OCI-LY1 (cell line): ENCODE measurements around the gene TPRG1.

ENCODE experiments used
- H2AFZ ChIP-seq: fragments of 200-600 bp; sonication (generic), shearing (Covaris generic); 2 replicates; pipeline ENCODE4 v1.6.0; 2014; ENCODE audit warnings: antibody characterized with exemption, mild to moderate bottlenecking, low read length
- H3F3A ChIP-seq: fragments of 200-600 bp; sonication (generic), shearing (Covaris generic); 2 replicates; pipeline ENCODE4 v1.6.0; 2014; ENCODE audit warnings: mild to moderate bottlenecking, antibody characterized with exemption, low read length, moderate library complexity; ENCODE audit not compliant: insufficient read depth
- H3K27ac ChIP-seq: fragments of 200-600 bp; sonication (generic); 2 replicates; pipeline ENCODE4 v1.5.1; 2014; ENCODE audit warnings: low read length, mixed run types, mild to moderate bottlenecking, low read depth; ENCODE audit not compliant: poor library complexity, severe bottlenecking
- H3K27me3 ChIP-seq: fragments of 200-600 bp; sonication (generic); 2 replicates; pipeline ENCODE4 v1.6.0; 2014; ENCODE audit warnings: antibody characterized with exemption, mild to moderate bottlenecking, low read length, moderate library complexity; ENCODE audit not compliant: insufficient read depth
- H3K36me3 ChIP-seq: fragments of 200-600 bp; sonication (generic); 2 replicates; pipeline ENCODE4 v1.6.1; 2014; ENCODE audit warnings: mild to moderate bottlenecking, antibody characterized with exemption, low read length, moderate library complexity, mixed read lengths; ENCODE audit not compliant: insufficient read depth
- H3K4me1 ChIP-seq: fragments of 200-600 bp; sonication (generic); 2 replicates; pipeline ENCODE4 v1.5.1; 2014; ENCODE audit warnings: mild to moderate bottlenecking, low read length, moderate library complexity; ENCODE audit not compliant: insufficient read depth, severe bottlenecking
- H3K4me2 ChIP-seq: fragments of 200-600 bp; sonication (generic), shearing (Covaris generic); 2 replicates; pipeline ENCODE4 v1.6.1; 2014; ENCODE audit warnings: low read length
- H3K4me3 ChIP-seq: fragments of 200-600 bp; sonication (generic); 2 replicates; pipeline ENCODE4 v1.5.1; 2014; ENCODE audit warnings: low read length, low read depth, mild to moderate bottlenecking, mixed read lengths; ENCODE audit not compliant: poor library complexity, severe bottlenecking
- H3K79me2 ChIP-seq: fragments of 200-600 bp; shearing (Covaris generic); 2 replicates; pipeline ENCODE4 v1.6.1; 2016; ENCODE audit warnings: mixed run types, low read length, mixed read lengths; ENCODE audit not compliant: insufficient read depth
- H3K9ac ChIP-seq: fragments of 200-600 bp; sonication (generic), shearing (Covaris generic); 2 replicates; pipeline ENCODE4 v1.6.1; 2014; ENCODE audit warnings: mild to moderate bottlenecking, low read length, mixed read lengths
- H3K9me2 ChIP-seq: fragments of 200-600 bp; sonication (generic), shearing (Covaris generic); 2 replicates; pipeline ENCODE4 v1.6.1; 2014; ENCODE audit warnings: low read depth, mild to moderate bottlenecking, low read length, mixed read lengths
- H3K9me3 ChIP-seq: fragments of 200-600 bp; shearing (Covaris generic); 2 replicates; pipeline ENCODE4 v1.6.1; 2014; ENCODE audit warnings: low read length, mixed read lengths
- H4K20me1 ChIP-seq: fragments of 200-600 bp; sonication (generic), shearing (Covaris generic); 2 replicates; pipeline ENCODE4 v1.6.0; 2016; ENCODE audit warnings: mild to moderate bottlenecking, low read length; ENCODE audit not compliant: insufficient read depth
- CTCF ChIP-seq: fragments of 200-600 bp; sonication (generic), shearing (Covaris generic); IDR thresholded peaks from 2 replicates; pipeline ENCODE4 v1.5.1; 2017; ENCODE audit warnings: mild to moderate bottlenecking, antibody characterized with exemption, low read length, moderate library complexity, mixed read lengths
- EZH2 ChIP-seq: fragments of 200-600 bp; sonication (generic), shearing (Covaris generic); IDR thresholded peaks from 2 replicates; pipeline ENCODE4 v1.8.0; 2017; ENCODE audit warnings: borderline replicate concordance, mixed run types, mild to moderate bottlenecking, antibody characterized with exemption, low read length, moderate library complexity, mixed read lengths

TPRG1 gene

GRCh38 chr3:189369636-189370035, 197.9 kb downstream of the TPRG1 start:
- Histone ChIP-seq H3F3A (no peaks in the 10 kb centered on the region), H3K4me3 (no peak overlapping the region), H3K9me2 (no peaks in the 10 kb centered on the region), H3K79me2 (no peaks in the 10 kb centered on the region), H3K4me1 (no peaks in the 10 kb centered on the region), H3K4me2 (no peak overlapping the region), H3K9me3 (no peaks in the 10 kb centered on the region), H4K20me1 (no peaks in the 10 kb centered on the region), H3K36me3 (no peaks in the 10 kb centered on the region), H3K27me3 (no peaks in the 10 kb centered on the region), H3K9ac (no peak overlapping the region), H2AFZ (no peak overlapping the region), H3K27ac (no peak overlapping the region)
- TF ChIP-seq EZH2, result no peak
- TF ChIP-seq CTCF, result no peak

GRCh38 chr3:189372243-189372642, 200.5 kb downstream of the TPRG1 start:
- H3K4me2 ChIP-seq, result no peak overlapping the region
- H3K79me2 ChIP-seq, result no peaks in the 10 kb centered on the region
- no peak overlapping the region for H3K27ac ChIP-seq
- no peaks in the 10 kb centered on the region for H3F3A ChIP-seq
- no peaks in the 10 kb centered on the region for H4K20me1 ChIP-seq
- H3K27me3 ChIP-seq, result no peaks in the 10 kb centered on the region
- no peaks in the 10 kb centered on the region for H3K9me2 ChIP-seq
- no peak overlapping the region for H3K9ac ChIP-seq
- TF ChIP-seq CTCF (no peak), EZH2 (no peak)
- H3K9me3 ChIP-seq, result no peaks in the 10 kb centered on the region
- no peak overlapping the region for H3K4me3 ChIP-seq
- no peaks in the 10 kb centered on the region for H3K36me3 ChIP-seq
- H2AFZ ChIP-seq, result no peak overlapping the region
- H3K4me1 ChIP-seq, result no peaks in the 10 kb centered on the region
